ENCODE results near the gene PCBP4.

PCBP4 gene

DNA sequence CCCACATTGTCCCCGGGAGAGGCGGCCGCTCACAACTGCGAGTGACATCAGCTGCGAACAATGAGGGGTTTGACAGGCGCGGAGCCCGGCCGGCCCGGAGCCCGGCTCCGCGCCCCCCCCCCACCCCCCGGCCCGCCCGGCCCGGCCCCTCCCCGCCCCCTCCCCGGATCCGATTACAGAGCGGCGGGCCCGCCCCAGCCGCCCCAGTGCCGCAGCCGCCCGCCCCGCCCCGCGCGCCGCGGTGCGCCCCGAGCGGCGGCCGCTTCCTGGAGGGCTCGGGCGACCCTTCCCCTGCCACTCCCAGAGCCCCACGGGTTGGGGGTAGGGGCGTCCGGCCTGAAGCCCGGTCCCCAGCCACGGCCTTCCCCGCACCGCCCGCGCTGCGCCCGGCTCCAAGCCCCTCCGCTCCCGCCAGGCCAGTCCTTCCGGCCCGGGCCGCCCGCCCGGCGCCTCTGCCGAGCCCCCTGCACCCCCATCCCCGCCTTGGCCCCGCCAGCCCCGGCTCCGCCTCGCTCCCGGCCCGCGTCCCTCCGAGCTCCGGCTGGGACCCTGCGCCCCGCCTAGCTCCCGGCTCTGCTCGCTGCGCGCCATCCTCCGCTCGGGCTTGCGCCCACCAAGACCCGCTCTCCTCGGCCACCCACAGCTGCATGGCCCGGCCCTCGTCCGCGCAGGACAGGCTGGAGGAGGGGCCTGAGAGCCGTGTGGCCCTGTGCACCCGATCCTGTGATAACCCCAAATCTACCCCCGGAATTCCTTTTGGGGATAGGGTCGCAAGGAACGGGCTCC lies at the start of gene PCBP4:
TSS of gene PCBP4 (minus strand) at position 71 of the 786 bp plus-strand sequence. CDS start 6,214 bp downstream, outside the sequence.
- DNase-seq (ENCODE audit: low spot score) = peak; percentile 89

DNA sequence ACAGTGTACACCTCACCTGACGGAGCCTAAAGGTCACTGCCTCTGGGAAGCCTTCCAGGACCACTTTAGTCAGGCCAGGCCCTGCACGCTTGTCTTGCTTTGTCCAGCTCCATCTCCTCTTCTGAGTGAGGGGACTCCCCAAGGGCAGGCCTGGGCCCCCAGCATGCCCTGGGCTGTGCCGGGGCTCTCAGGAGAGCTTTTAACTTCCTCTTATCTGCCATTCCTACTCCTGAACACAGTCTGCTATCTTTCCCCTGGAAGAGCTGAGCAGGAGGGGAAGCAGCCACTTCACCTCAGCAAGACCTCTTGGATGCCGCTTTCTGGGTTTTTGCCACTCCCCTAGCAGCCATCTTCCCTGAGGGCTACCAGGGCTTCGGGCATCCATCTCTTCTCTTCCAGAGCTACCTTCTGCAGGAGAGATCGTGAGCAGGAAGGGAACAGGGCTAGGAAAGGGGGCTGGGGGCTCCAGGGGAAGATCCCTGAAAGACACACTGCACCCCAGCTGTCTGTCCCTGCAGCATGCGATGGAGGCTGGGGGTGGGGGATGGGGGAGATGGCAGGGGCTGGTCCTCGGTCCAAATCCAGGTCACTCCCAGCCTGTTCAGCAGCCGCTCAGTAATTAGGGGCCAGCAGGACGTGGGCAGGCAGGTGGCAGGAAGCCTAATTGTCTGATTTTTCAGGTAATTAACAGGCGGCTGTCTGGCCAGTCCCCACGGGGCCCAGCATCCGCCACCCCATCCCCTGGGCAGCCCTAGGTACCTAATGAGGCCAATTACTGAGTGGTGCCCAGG lies 48.4 kb upstream of the PCBP4 start:
- DNase-seq (ENCODE audit: low spot score) = no peak

DNA sequence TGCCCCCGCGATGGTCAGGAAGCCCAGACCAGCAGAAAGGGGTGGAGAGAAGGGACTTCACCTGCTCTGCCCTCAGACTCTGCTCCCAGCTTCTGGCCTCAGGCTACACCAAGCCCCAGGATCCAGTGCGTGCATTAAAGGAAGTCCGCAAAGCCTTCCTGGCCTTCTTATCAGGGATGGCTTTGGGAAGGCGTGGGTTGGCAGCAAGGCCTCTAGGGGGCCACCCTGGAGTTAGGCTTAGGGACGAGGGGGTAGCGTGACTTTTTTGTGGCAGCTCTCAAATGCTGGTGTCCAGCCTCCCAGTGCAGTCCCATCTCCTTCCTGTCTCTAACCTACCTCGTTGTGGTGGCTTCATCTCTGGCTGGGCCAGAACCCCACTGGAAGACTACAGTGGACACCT lies 47.4 kb upstream of the PCBP4 start:
- DNase-seq (ENCODE audit: low spot score) = no peak

DNA sequence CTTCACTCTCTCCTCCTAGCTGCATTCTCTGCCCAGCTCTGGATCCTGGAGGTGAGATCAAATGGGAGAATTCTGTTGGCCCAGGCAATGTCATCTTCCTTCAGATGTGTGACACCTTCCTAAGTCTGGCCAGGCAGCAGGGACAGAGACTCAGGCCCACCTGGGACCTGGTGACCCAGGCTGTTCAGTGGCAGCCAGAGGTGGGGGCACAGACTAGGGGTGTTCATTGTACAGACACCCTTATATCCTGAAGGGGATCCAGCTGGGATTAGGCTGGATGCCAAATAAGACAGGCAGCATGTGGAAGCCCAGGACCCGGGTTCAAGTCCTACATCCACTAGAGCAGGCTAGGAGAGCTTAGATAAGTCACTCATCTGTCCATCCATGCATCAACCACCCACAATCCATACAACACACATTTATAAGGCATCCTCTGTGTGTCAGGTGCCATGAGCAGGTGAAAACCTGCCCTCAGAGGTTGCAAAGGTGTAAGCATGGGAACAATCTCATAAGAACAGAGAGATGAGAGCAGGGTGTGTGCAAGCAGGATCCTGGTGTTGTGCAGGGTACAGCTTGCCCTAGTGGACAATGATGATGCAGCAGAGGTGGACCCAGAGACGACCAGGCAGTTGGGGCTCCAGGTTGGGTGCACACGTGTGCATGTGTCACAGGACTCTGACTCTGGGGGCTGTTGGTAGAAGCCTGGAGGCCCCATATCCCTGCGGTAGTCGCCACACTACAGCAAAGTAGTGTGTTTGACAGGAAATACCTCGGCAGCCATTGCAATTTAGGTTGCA lies 46.7 kb upstream of the PCBP4 start:
- no peak for DNase-seq (ENCODE audit: low spot score)

DNA sequence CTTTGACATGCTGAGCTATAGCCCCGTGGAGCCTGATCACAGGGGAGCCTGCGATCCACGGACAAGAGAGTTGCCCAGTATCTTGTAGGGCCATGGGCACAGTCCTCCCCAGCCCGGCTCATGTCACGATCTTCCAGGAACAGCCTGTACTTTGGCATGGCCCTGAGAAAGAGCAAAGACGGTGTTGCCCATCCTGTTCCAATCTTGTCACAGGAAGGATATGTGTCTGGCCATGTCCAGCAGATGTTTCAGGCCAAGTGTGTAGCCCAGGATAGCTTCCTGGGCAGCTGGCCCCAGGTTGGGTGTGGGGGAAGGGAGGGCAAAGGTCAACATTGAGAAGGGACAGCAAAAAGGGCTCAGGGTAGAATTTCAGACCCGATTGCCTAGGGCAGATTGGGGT lies 45.4 kb upstream of the PCBP4 start:
- no peak for DNase-seq (ENCODE audit: low spot score)

DNA sequence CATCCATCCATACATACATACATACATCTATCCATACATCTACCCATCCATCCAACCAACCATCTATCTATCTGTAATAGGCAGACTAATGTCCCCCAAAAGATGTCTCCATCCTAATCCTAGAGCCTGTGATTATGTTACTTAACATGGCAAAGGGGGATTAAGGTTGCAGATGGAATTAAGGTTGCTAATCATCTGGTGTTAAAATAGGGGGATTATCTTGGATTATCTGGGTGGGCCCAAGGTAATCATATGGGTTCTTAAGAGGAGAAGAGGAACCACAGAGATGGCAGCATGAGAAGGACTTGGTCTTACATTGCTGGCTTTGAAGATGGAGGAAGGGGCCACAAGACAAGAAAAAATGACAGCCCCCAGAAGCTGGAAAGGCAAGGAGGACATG lies 43.2 kb upstream of the PCBP4 start:
- DNase-seq (ENCODE audit: low spot score) = no peak

DNA sequence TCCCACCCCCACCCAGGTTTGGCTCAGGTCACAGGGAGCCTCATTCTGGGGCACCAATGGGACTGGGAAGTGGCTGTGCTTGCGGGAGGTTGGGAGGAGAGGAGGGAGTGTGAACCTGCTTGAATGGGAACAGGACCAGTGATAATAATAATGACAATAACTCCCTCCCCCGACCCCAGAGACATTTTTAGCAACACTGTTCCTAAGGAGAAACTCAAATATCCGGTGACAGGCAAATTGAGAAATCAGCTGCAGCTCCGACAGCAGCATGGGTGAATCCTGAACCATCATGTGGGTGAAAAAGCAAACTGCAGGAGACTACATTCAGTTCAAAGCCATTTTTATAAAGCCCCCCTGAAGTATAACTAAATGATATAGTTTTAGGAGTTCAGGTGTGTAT lies 40.0 kb upstream of the PCBP4 start:
- DNase-seq (ENCODE audit: low spot score) = no peak

DNA sequence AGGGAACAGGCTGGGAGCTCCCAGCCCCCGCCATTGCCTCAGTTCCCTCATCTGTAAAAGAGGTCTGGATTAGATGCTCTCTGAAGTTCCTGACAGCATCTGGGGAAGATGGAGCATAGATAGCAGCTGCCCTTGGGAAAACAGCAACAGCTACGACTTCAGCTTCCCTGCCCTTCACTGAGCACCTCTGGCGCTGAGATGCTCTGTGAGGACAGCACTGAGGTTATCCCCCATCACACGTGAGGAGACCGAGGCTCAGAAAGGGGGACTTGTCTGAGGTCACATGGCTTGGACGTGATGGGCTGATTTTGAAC lies 39.5 kb upstream of the PCBP4 start:
- no peak for DNase-seq (ENCODE audit: low spot score)

DNA sequence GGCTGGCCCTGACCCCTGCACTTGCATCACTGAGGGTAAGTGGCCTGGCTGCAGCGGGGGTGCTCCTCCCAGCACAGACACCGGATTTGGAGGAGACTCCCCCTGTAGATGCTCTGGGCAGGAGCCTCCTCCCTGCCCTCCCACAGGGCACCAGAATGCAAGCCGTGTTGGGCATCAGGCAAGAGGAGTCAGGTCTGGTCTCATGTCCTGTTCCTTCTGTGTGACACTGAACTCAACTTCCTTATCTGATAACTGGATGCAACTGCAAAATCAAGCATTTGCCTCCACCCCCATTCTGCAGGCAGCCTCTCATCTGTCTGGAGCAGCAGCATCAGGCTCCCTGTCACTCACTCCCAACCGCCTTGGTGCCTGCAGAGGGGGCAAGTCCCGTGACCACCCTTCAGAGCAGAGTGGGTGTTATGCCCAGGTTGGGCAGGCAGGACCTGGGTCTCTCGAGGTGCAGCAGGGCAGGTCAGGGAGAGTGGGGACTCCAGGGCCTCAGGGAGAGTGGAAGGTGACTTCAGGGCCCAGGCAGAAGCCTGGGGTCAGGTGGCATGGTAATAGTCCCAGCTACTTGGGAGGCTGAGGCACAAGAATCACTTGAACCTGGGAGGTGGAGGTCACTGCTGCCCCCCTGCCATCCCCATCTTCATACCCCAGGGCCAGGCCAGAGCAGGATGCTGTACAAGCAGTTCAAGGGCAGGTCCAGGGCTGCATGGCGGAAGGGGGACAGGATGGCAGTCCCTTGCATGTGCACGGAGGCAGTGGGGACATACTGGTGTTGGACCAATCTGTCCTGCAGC lies 39.0 kb upstream of the PCBP4 start:
- no peak for DNase-seq (ENCODE audit: low spot score)

DNA sequence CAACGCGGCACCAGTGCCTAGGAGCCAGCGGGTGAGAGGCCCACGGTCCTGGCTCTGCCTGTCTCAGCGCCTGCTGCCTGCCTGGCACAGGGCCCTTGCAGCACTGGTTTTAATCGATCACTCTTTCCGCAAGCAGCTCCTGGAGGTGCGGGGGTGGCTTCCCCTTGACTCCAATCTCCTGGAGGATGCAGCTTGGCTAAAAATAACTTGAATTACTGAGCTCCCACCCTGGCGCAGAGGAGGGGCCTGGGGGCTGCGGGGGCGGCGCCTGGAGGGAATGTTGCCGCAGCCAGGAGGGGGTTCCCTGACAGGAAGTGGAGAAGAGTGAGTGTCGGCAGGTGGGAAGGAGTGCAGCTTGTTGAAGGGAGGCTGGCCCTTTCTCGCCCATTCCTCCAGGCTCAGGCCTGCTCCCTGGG lies 38.3 kb upstream of the PCBP4 start:
- DNase-seq (ENCODE audit: low spot score) = peak; percentile 63

DNA sequence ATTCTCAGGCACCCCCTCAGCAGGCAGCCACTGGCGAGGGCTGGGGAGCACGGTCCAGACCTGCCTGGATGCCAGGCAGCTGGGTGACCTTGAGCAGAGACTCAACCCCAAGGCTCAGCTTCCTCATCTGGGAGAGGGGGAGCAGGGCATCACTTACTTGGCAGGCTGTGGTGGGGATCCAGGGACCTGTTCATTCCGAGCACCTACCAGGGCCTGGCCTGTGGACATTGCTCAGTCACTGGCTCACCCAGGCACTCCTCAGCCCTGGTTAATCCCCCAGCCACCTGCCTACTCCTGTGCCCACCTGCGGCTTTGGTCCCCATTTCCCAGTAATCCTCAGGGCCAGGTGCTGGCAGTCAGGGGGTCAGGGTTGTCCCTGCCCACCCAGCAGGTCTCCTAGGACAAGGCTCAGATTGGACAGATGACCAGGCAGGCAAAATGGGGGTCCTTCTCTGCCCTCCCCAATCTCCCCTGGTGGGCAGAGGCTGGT lies 37.7 kb upstream of the PCBP4 start:
- DNase-seq (ENCODE audit: low spot score) = no peak

DNA sequence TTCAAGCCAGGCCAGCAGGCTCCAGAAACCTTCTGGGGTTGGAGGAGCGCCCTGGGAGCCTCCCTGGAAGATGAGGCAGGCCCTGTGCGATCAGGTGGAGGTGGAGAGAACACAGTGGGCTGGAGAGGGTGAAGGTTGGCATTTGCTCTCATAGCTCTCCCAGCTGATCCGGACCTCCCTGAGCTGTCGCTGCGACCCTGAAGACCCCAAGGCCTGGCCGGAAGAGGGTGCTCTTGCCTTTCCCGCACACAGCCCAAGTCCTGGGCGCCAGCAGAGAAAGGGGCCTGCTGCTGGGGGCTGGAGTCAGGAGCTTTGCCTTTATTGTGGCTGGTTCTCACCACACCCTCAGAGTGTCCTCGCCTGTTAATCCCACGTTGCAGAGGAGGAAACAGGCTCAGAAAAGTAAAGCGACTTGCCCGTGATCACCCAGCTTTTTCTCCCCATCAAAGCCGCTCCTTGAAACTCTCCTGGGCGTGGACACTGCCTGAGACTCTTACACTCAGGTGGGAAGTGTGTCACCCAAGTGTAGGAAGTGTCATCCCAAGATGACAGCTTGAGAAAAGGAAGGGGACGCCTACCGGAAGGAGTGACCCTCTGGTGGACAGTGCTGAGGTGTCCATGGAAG lies 37.0 kb upstream of the PCBP4 start:
- DNase-seq (ENCODE audit: low spot score) = peak; percentile 86

DNA sequence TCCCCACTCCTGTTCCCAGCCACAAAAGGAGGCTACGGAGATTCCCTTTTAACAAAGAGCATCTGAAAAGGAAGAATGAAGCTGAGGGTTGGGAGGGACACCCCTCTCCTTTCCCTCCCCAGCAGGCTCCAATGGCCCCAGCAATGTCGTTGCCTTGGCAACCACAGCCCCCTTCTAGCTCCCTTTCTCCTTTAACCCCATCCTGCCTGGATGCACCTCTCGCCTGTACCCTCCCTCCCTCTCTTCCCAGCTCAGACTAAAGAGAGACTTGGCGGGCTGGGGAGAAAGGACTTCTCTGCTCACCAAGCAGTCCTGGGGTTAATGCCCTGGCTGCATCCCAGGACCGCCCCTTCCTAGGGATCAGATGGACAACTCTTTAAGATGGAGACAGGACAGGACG lies 35.5 kb upstream of the PCBP4 start:
- DNase-seq (ENCODE audit: low spot score) = peak; percentile 64

DNA sequence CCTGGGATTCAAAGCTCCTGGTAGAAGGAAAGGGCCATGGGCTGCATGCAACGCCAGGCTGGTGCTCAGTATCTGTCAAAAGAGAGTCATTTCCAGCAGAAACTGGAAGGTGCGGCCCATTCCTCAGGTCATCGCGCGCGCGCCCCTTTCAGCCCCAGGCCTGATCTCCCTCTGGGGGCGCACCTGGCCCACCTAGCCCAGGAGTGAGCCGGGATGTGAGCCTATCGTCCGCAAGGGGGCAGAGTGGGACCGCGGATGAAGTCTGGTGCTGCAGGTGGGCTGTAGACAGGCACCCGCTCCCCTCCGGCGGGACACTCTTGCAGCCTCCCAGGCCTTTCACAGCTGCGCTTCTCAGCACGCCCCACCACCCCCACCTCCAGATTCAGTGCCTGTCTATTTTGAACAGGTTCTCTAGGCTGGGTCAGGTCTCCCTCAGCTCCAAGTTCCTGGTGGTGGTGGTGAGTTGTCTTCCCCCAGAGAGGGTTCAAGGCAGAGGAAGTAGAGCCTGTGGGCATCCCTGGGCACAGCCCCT lies 34.3 kb upstream of the PCBP4 start:
- DNase-seq (ENCODE audit: low spot score) = peak; percentile 93

DNA sequence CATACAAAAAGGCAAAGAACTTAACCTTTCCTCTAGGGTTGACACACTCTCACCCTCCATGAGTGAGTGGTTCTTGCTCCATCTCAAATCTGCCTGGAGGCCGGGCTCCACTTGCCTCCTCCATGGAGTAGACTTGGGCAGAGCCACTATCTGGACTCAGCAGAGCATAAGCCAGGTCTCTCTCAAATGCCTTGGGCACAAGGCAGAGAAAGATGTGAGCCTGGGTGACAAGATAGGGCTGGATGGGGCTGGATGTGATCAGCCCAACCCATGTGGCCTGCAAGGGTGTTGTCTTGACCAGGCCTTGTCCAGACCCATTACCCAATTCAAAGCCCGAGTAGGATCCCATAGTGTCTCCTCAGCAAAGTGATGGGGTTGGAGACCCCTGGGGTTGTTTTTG lies 32.6 kb upstream of the PCBP4 start:
- DNase-seq (ENCODE audit: low spot score) = no peak

DNA sequence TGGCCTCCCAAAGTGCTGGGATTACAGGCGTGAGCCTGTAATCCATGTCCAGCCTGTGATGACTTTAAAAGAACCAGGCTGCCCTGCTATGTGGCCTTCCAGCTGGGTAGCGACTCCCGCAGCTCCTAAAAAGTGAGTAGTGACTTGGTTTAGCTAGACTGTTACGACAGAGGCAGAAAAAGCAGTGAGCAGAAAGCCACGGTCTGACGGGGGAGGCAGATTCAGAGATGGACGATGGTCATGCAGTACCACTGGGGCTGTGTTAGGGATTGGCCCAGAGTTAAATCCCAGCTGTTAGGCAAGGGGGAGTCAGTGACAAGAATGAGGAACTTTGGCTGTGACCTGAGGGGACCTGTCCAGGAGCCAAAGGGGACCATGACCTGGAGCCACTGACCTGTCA lies 31.5 kb upstream of the PCBP4 start:
- no peak for DNase-seq (ENCODE audit: low spot score)

DNA sequence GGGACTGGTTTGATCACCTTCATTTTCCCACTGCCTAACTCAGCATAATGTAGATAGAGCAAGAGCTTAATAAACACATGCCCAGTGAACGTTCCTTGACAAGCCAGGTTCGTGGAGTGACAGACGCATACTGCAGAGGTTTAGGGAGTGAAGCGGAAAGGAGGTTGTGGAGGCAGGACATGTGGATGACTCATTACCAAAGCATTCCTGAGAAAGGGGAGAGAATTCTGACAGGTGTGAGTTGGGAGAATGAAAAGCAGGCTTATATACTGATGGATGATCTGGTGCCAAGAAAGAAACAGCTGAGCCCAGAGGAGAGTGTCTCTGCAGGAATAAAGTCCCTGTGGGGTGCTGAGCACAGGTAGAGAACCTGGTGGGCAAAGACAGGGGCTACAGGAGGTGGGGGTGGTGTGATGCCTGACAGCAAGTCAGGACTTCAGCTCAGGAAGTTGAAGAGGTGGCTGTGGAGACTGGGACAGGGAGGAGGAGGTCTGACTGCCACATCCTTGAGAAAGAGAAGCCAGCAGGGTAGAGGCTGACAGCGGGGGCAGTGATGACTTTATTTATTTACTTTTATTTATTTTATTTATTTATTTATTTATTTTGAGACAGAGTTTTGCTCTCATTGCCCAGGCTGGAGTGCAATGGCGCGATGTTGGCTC lies 30.8 kb upstream of the PCBP4 start:
- no peak for DNase-seq (ENCODE audit: low spot score)

DNA sequence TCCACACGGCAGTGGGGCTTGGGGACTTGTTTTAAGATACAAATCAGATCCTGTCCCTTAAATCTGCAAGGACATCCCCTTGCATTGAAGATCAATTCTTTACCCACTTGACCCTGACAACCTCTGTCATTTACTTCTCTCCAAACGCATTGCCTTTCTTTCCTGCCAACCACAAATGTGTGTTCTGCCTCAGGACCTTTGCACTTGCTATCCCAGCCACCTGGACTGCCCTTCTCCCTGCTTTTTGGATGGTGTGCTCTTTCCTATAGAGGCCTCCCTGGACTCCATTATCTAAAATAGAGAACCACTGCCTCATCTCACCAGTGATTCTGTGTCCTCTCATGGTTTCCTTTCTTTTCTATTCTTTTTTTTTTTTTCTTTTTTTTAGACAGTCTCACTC lies 29.9 kb upstream of the PCBP4 start:
- DNase-seq (ENCODE audit: low spot score) = no peak

DNA sequence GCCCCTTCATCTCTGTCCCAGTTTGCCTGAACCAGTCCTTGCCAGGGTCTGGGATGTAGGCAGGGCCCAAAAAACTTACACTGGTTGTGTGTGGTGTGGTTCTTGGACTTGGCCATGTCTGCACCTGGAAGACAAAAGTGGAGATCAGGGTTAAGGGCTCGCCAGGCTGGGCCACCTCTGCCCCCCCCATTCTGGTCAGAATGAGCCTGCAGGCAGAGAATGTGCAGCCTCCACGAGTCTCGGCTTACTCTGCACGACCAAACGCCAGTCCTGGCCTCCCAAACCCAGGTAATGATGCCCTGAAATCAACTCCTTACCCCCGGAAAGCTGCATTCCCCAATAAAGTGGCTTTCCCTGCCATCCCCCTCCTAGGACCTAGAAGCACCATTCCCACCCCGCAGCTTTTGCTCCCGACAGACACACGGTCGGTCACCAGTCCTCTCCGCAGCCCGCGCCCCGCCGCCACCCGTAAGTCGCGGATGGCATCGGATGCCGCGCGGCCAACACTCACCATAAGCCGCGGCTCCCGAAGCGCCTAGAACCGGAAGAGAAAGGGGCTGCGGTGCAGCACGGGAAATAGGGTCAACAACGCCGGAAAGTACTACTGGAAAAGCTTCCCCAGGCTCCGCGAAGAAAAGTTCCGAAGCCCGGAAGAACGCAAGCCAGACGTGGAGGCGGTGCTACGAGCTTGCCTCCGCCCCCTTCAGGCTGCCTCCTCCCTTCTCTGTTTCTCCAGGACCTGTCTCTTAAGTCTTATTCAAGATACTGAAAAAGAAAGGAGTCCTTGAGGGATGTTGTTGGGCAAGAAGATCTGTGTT lies 28.3 kb upstream of the PCBP4 start, which contains the start of gene RPL29:
TSS of gene RPL29 (minus strand) at position 550 of the 818 bp plus-strand sequence. CDS start at position 116, 434 bp downstream.
- DNase-seq (ENCODE audit: low spot score) = peak; percentile 92
